M059J (cell line): Measurements from ENCODE around the gene SYTL2. TPM values are rescaled to one million over a fixed set of nuclear protein-coding genes. Genes with fewer than 3 reads are reported as not detected.

ENCODE experiments used
- DNase-seq: peaks from one replicate; pipeline ENCODE4 v3.0.0-alpha.2; 2012; ENCODE audit warnings: low read depth
- total RNA-seq: library from RNA; depleted of rRNA; stranded (reverse); fragments of >200 nt; shearing (Covaris generic); gene quantifications from 2 replicates; pipeline ENCODE4 v1.2.3, GENCODE V29; 2014; rRNA removed

The SYTL2 gene
- total RNA-seq, 1 experiment from 2014 or later = 46.8 TPM

GRCh38 chr11:85652786-85653447, 158.0 kb downstream of the SYTL2 start:
- no peak for DNase-seq

- DNase-seq = no peak
These were observed 159.8 kb downstream of the SYTL2 start for GRCh38 chr11:85651118-85651517.

GRCh38 chr11:85647604-85648299, 163.2 kb downstream of the SYTL2 start, which contains the start of gene TMEM126A:
Gene TMEM126A, plus strand, starts transcription at chr11:85647967. Its CDS starts 2,289 bp downstream, at chr11:85650256.
- peak; percentile 86 for DNase-seq

GRCh38 chr11:85647078-85647477, 163.9 kb downstream of the SYTL2 start:
- DNase-seq = no peak

Other genes starting within 250 kb of the SYTL2 start
- gene DLG2, start 183.8 kb downstream of the SYTL2 start, total RNA-seq = 0.37 TPM in 1 of 2 replicates, not detected in the other
- gene TMEM126B, start 182.5 kb downstream of the SYTL2 start, total RNA-seq = 103 and 117 TPM in 2 replicates
- 42.1 and 60.3 TPM in 2 replicates for gene TMEM126A, start 163.2 kb downstream of the SYTL2 start, total RNA-seq
- gene CREBZF, start 146.0 kb downstream of the SYTL2 start, total RNA-seq = 18.3 and 25.8 TPM in 2 replicates
- gene CCDC89, start 124.9 kb downstream of the SYTL2 start, total RNA-seq = 0.37 and 3.0 TPM in 2 replicates
- gene CCDC83, start 44.2 kb upstream of the SYTL2 start, total RNA-seq = 0.05 TPM in 1 of 2 replicates, not detected in the other